ENCODE measurements around the gene GTF2F2.

- no peak for TF ChIP-seq POLR2A (IDR thresholded peaks at IDR 0.05)
- no peak for TF ChIP-seq CTCF (IDR thresholded peaks at IDR 0.05)
These were observed 16.9 kb upstream of the GTF2F2 start for GRCh38 chr13:45103449-45103848.
